ENCODE results near the gene MLST8.
A peak's percentile ranks its signal among the peaks of the same experiment; 100 is the strongest.

The MLST8 gene

DNA sequence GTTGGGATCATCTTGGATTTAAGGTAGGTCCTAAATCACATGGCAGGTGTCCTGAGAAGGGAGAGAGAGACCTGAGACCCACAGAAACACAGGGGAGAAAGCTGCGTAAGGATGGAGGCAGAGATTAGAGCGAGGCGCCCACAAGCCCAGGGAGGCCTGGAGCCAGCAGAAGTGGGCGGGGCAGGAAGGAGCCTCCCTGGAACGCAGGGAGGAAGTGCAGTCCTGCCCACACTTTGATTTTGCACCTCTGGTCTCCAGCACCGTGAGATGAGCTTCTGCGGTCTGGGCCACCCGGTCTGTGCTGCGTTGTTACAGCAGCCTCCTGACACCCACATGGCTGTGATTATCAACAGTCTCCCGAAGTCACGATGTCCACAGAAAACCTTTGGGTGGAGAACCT is 37.3 kb downstream of the MLST8 start (continued):
- TF ChIP-seq, protein P1, sequence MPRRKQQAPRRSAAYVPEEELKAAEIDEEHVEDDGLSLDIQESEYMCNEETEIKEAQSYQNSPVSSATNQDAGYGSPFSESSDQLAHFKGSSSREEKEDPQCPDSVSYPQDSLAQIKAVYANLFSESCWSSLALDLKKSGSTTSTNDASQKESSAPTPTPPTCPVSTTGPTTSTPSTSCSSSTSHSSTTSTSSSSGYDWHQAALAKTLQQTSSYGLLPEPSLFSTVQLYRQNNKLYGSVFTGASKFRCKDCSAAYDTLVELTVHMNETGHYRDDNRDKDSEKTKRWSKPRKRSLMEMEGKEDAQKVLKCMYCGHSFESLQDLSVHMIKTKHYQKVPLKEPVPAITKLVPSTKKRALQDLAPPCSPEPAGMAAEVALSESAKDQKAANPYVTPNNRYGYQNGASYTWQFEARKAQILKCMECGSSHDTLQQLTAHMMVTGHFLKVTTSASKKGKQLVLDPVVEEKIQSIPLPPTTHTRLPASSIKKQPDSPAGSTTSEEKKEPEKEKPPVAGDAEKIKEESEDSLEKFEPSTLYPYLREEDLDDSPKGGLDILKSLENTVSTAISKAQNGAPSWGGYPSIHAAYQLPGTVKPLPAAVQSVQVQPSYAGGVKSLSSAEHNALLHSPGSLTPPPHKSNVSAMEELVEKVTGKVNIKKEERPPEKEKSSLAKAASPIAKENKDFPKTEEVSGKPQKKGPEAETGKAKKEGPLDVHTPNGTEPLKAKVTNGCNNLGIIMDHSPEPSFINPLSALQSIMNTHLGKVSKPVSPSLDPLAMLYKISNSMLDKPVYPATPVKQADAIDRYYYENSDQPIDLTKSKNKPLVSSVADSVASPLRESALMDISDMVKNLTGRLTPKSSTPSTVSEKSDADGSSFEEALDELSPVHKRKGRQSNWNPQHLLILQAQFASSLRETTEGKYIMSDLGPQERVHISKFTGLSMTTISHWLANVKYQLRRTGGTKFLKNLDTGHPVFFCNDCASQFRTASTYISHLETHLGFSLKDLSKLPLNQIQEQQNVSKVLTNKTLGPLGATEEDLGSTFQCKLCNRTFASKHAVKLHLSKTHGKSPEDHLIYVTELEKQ (tag by site-specific recombination; IDR thresholded peaks at IDR 0.05; ENCODE audit: borderline replicate concordance), result no peak
- TF ChIP-seq ZNF37A (tag by site-specific recombination; IDR thresholded peaks at IDR 0.05) (no peak), ZNF596 (tag by site-specific recombination; IDR thresholded peaks at IDR 0.05) (peak; percentile 66), ZNF76 (tag by site-specific recombination; IDR thresholded peaks at IDR 0.05; ENCODE audit: borderline replicate concordance, low read depth) (no peak)

DNA sequence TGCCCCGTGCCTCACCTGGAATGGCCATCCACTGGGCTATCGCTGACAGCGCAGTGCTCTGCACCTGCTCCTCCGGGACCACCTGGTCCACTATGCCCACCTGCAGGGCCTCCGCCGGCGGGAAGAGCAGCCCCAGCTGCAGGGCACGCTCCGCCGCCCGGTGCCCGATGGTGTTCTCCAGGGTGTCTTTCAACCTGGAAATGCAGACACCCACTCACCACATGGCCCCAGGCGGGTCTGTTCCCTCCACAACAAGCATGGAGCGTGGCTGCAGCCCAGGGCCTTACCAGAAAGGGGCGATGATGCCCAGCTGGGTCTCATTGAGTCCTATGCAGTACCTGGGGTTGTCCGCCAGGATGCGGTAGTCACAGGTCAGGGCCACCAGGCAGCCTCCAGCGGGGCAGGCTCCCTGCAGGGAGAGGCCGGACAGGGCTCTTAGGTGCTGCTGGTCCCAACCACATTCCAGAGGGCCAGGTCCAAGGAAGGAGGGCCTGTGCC is 37.8 kb downstream of the MLST8 start:
- no peak overlapping the region for H3K27ac ChIP-seq (ENCODE audit: extremely low read depth, low read depth, low read length)
- H3K4me1 ChIP-seq (ENCODE audit: control insufficient read depth, insufficient read depth, low read length), result no peaks in the 10 kb centered on the region
- ChIA-PET POLR2A (no interaction called here), CTCF (no interaction called here)
- H3K4me3 ChIP-seq (ENCODE audit: low read depth, low read length), result no peak overlapping the region
- no peaks in the 10 kb centered on the region for H3K9me3 ChIP-seq (ENCODE audit: control insufficient read depth, insufficient read depth, low read depth, low read length)
- no peak for TF ChIP-seq ZNF23 (tag by site-specific recombination; IDR thresholded peaks at IDR 0.05; ENCODE audit: borderline replicate concordance)
- TF ChIP-seq, protein P2, sequence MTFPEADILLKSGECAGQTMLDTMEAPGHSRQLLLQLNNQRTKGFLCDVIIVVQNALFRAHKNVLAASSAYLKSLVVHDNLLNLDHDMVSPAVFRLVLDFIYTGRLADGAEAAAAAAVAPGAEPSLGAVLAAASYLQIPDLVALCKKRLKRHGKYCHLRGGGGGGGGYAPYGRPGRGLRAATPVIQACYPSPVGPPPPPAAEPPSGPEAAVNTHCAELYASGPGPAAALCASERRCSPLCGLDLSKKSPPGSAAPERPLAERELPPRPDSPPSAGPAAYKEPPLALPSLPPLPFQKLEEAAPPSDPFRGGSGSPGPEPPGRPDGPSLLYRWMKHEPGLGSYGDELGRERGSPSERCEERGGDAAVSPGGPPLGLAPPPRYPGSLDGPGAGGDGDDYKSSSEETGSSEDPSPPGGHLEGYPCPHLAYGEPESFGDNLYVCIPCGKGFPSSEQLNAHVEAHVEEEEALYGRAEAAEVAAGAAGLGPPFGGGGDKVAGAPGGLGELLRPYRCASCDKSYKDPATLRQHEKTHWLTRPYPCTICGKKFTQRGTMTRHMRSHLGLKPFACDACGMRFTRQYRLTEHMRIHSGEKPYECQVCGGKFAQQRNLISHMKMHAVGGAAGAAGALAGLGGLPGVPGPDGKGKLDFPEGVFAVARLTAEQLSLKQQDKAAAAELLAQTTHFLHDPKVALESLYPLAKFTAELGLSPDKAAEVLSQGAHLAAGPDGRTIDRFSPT (tag by site-specific recombination; IDR thresholded peaks at IDR 0.05), result no peak
- no peak for TF ChIP-seq ZNF24 (tag by site-specific recombination; IDR thresholded peaks at IDR 0.05)
- TF ChIP-seq, protein P3, sequence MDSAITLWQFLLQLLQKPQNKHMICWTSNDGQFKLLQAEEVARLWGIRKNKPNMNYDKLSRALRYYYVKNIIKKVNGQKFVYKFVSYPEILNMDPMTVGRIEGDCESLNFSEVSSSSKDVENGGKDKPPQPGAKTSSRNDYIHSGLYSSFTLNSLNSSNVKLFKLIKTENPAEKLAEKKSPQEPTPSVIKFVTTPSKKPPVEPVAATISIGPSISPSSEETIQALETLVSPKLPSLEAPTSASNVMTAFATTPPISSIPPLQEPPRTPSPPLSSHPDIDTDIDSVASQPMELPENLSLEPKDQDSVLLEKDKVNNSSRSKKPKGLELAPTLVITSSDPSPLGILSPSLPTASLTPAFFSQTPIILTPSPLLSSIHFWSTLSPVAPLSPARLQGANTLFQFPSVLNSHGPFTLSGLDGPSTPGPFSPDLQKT (IDR thresholded peaks at IDR 0.05; ENCODE audit: borderline replicate concordance, low read depth, low read length), result no peak
- TF ChIP-seq ZNF138 (tag by site-specific recombination; IDR thresholded peaks at IDR 0.05; ENCODE audit: borderline replicate concordance), result no peak
- TF ChIP-seq ZNF239 (tag by site-specific recombination; IDR thresholded peaks at IDR 0.05), result no peak
- TF ChIP-seq ZFP3 (tag by site-specific recombination; IDR thresholded peaks at IDR 0.05; ENCODE audit: low read depth), result no peak
- TF ChIP-seq HOXC10 (CRISPR knock-in tag; IDR thresholded peaks at IDR 0.05), result no peak
- no peak for TF ChIP-seq ZBTB21 (tag by site-specific recombination; IDR thresholded peaks at IDR 0.05)
- no peak for TF ChIP-seq ZNF610 (tag by site-specific recombination; IDR thresholded peaks at IDR 0.05; ENCODE audit: borderline replicate concordance)
- no peak for TF ChIP-seq GLIS1 (tag by site-specific recombination; IDR thresholded peaks at IDR 0.05)
- no peak for TF ChIP-seq GFI1B (tag by site-specific recombination; IDR thresholded peaks at IDR 0.05)
- no peak for TF ChIP-seq ZIC2 (tag by site-specific recombination; IDR thresholded peaks at IDR 0.05)
- H3K36me3 ChIP-seq (ENCODE audit: control insufficient read depth in 2 of 2, insufficient read depth in 1 of 2, low read length in 2 of 2), result peaks cover 11 to 62% of the 10 kb centered on the region in 2 experiments; a peak in 2 of 3 replicates

DNA sequence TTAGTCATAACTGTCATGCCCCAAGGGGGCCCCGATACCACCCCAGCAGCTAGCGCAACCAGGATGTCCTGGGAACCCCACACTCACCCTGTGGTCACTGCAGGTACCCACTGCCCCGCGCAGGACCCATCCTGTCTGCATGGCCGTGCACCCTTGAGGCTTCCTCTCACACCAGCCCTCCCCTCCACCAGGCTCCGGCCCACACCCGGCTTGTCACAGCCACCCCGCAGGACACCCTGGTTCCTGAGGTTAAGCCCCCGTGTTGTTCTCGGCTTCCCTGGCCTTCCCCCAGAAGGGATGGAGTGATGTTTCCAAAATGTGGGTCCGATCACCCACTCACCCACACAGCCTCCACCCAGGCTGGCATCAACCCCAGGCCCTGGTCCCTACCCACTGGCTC is 38.5 kb downstream of the MLST8 start:
- Histone ChIP-seq H3K4me3 (ENCODE audit: low read depth, low read length) (no peak overlapping the region), H3K4me1 (ENCODE audit: control insufficient read depth, insufficient read depth, low read length) (no peaks in the 10 kb centered on the region), H3K27ac (ENCODE audit: extremely low read depth, low read depth, low read length) (no peak overlapping the region), H3K9me3 (ENCODE audit: control insufficient read depth, insufficient read depth, low read depth, low read length) (no peaks in the 10 kb centered on the region), H3K36me3 (ENCODE audit: control insufficient read depth in 2 of 2, insufficient read depth in 1 of 2, low read length in 2 of 2) (peaks cover 16 to 63% of the 10 kb centered on the region in 2 experiments; a peak in 2 of 3 replicates)
- TF ChIP-seq, protein P4, sequence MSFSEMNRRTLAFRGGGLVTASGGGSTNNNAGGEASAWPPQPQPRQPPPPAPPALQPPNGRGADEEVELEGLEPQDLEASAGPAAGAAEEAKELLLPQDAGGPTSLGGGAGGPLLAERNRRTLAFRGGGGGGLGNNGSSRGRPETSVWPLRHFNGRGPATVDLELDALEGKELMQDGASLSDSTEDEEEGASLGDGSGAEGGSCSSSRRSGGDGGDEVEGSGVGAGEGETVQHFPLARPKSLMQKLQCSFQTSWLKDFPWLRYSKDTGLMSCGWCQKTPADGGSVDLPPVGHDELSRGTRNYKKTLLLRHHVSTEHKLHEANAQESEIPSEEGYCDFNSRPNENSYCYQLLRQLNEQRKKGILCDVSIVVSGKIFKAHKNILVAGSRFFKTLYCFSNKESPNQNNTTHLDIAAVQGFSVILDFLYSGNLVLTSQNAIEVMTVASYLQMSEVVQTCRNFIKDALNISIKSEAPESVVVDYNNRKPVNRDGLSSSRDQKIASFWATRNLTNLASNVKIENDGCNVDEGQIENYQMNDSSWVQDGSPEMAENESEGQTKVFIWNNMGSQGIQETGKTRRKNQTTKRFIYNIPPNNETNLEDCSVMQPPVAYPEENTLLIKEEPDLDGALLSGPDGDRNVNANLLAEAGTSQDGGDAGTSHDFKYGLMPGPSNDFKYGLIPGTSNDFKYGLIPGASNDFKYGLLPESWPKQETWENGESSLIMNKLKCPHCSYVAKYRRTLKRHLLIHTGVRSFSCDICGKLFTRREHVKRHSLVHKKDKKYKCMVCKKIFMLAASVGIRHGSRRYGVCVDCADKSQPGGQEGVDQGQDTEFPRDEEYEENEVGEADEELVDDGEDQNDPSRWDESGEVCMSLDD (tag by site-specific recombination; IDR thresholded peaks at IDR 0.05), result no peak
- TF ChIP-seq ZNF555 (tag by site-specific recombination; conservative IDR thresholded peaks at IDR 0.05), result no peak
- POLR2A ChIA-PET, result interaction anchor here (1.1 kb wide), 1 partner anchor 18 kb away, joined by 3 read pairs; no protein-coding TSS in a partner anchor
- CTCF ChIA-PET, result interaction anchor here (0.7 kb wide), 1 partner anchor 914 kb away, joined by 5 read pairs; no protein-coding TSS in a partner anchor

All from HEK293 (cell line).